ENCODE results near the gene PGAP2. TPM values are rescaled to one million over a fixed set of nuclear protein-coding genes. Genes with fewer than 3 reads are reported as not detected.

The PGAP2 gene
- total RNA-seq, 2 donors from 2014 or later, result 38.5 to 52.2 TPM

DNA sequence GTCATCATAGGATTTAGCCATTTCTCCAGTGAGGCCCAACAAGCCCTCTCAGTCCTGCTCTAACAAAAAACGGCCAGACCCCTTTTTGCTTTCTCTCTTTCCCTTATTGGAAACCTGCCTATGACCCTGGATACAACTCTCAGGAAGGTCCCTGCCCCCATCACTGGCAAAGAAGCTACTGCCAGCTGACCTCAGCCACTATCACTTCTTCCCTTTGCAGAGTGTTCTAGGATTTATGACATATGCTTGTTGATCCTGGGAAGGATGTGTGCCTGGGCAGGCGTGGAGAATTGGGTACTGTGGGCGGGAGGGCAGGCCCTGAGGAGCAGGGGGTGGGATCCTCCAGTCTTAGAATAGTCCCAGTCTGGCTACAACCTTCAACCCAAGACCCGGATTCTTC lies 7.5 kb downstream of the PGAP2 start:
- Histone ChIP-seq H3K9me3 (ENCODE audit: control insufficient read depth, low read length) (no peaks in the 10 kb centered on the region), H3K27me3 (ENCODE audit: control insufficient read depth, insufficient read depth, low read length, poor library complexity, severe bottlenecking) (no peaks in the 10 kb centered on the region), H3K36me3 (ENCODE audit: control insufficient read depth, insufficient read depth, low read length) (no peaks in the 10 kb centered on the region), H3K4me3 (ENCODE audit: low read length) (no peak overlapping the region), H3K27ac (ENCODE audit: low read depth, low read length) (no peak overlapping the region), H3K4me1 (ENCODE audit: control insufficient read depth, insufficient read depth, low read length) (no peaks in the 10 kb centered on the region), H3K9ac (ENCODE audit: extremely low read depth, low read length, poor library complexity, severe bottlenecking) (no peak overlapping the region)
- Mint-ChIP-seq H3K27ac (no peak overlapping the region), H3K4me3 (no peak overlapping the region), H3K27me3 (ENCODE audit: insufficient read depth) (no peaks in the 10 kb centered on the region), H3K9me3 (no peaks in the 10 kb centered on the region), H3K36me3 (ENCODE audit: low read depth) (peaks cover 10% of the 10 kb centered on the region), H3K4me1 (peaks cover 5% of the 10 kb centered on the region)
- no peak for DNase-seq
- TF ChIP-seq, protein P1, sequence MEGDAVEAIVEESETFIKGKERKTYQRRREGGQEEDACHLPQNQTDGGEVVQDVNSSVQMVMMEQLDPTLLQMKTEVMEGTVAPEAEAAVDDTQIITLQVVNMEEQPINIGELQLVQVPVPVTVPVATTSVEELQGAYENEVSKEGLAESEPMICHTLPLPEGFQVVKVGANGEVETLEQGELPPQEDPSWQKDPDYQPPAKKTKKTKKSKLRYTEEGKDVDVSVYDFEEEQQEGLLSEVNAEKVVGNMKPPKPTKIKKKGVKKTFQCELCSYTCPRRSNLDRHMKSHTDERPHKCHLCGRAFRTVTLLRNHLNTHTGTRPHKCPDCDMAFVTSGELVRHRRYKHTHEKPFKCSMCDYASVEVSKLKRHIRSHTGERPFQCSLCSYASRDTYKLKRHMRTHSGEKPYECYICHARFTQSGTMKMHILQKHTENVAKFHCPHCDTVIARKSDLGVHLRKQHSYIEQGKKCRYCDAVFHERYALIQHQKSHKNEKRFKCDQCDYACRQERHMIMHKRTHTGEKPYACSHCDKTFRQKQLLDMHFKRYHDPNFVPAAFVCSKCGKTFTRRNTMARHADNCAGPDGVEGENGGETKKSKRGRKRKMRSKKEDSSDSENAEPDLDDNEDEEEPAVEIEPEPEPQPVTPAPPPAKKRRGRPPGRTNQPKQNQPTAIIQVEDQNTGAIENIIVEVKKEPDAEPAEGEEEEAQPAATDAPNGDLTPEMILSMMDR (conservative IDR thresholded peaks at IDR 0.05), result no peak
- WGBS, 2 experiments (ENCODE audit: insufficient coverage in 1 of 2, insufficient read length in 1 of 2), result 71 to 95% methylated on average over 1 to 4 of the region's 4 CpGs

DNA sequence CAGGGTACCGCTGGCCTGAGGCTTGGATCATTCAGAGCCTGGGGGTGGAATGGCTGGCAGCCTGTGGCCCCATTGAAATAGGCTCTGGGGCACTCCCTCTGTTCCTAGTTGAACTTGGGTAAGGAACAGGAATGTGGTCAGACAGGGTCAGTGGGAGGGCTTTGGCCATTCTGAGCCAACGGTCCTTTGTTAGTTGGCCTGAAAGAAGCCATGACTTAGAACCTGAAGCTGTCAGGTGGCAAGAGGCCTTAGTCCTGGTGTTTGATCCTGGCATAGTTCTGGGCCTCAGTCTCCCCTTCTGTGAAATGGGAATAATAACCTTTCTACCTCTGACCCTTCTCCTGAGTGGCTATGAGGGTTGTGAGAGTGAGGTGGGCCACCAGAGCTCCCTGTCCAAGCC lies 8.3 kb downstream of the PGAP2 start:
- Histone ChIP-seq H3K9ac (ENCODE audit: extremely low read depth, low read length, poor library complexity, severe bottlenecking) (no peak overlapping the region), H3K27me3 (ENCODE audit: control insufficient read depth, insufficient read depth, low read length, poor library complexity, severe bottlenecking) (no peaks in the 10 kb centered on the region), H3K4me1 (ENCODE audit: control insufficient read depth, insufficient read depth, low read length) (no peaks in the 10 kb centered on the region), H3K36me3 (ENCODE audit: control insufficient read depth, insufficient read depth, low read length) (no peaks in the 10 kb centered on the region), H3K4me3 (ENCODE audit: low read length) (no peak overlapping the region), H3K9me3 (ENCODE audit: control insufficient read depth, low read length) (no peaks in the 10 kb centered on the region), H3K27ac (ENCODE audit: low read depth, low read length) (no peak overlapping the region)
- TF ChIP-seq, protein P1 (conservative IDR thresholded peaks at IDR 0.05), result no peak
- no peaks in the 10 kb centered on the region for H3K27me3 Mint-ChIP-seq (ENCODE audit: insufficient read depth)
- WGBS, 2 experiments (ENCODE audit: insufficient coverage in 1 of 2, insufficient read length in 1 of 2), result 94 to 100% methylated on average over 2 of the region's 2 CpGs
- H3K4me1 Mint-ChIP-seq, result peaks cover 5% of the 10 kb centered on the region
- H3K27ac Mint-ChIP-seq, result no peak overlapping the region
- no peak for DNase-seq
- no peak overlapping the region for H3K4me3 Mint-ChIP-seq
- H3K9me3 Mint-ChIP-seq, result no peaks in the 10 kb centered on the region
- H3K36me3 Mint-ChIP-seq (ENCODE audit: low read depth), result peaks cover 15% of the 10 kb centered on the region

DNA sequence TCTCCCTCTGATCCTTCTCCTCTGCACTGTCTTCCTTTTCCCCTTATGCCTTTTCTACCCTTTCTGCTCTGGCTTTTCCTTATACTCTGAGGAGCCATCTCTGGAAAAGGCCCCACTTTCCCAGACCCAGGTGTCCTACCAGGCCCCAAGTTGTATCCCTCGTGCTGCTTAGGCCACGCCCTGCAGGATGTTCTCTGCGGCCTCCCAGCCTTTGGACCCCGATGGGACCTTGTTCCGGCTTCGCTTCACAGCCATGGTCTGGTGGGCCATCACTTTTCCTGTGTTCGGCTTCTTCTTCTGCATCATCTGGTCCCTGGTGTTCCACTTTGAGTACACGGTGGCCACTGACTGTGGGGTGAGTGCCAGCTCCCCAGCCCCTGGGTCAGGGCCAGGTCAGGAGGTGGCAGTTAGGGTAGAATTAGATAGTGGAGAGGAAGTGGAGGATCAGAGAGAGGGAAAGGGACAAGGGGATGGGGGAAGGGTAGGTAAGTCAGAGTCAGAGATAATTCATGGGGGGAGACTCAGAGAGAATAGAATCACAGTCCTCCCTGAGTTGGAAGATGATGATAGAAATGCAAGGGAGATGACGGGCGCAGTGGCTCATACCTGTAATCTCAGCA lies 8.9 kb downstream of the PGAP2 start:
- Histone ChIP-seq H3K27me3 (ENCODE audit: control insufficient read depth, insufficient read depth, low read length, poor library complexity, severe bottlenecking) (no peaks in the 10 kb centered on the region), H3K4me1 (ENCODE audit: control insufficient read depth, insufficient read depth, low read length) (no peaks in the 10 kb centered on the region), H3K9ac (ENCODE audit: extremely low read depth, low read length, poor library complexity, severe bottlenecking) (no peak overlapping the region), H3K4me3 (ENCODE audit: low read length) (no peak overlapping the region), H3K27ac (ENCODE audit: low read depth, low read length) (no peak overlapping the region), H3K9me3 (ENCODE audit: control insufficient read depth, low read length) (no peaks in the 10 kb centered on the region), H3K36me3 (ENCODE audit: control insufficient read depth, insufficient read depth, low read length) (no peaks in the 10 kb centered on the region)
- Mint-ChIP-seq H3K36me3 (ENCODE audit: low read depth) (peaks cover 15% of the 10 kb centered on the region), H3K4me3 (no peak overlapping the region), H3K27me3 (ENCODE audit: insufficient read depth) (no peaks in the 10 kb centered on the region), H3K4me1 (peaks cover 5% of the 10 kb centered on the region), H3K27ac (peak overlapping the region; percentile 30), H3K9me3 (no peaks in the 10 kb centered on the region)
- DNase-seq, result no peak
- WGBS, 2 experiments (ENCODE audit: insufficient coverage in 1 of 2, insufficient read length in 1 of 2), result 88 to 93% methylated on average over 8 to 10 of the region's 10 CpGs
- TF ChIP-seq, protein P1 (conservative IDR thresholded peaks at IDR 0.05), result no peak

Measured in endodermal cell (in vitro differentiated cells).